NCI-H1417 (cell line): ENCODE data around the gene BBS1.
"Not testable (repeated sequence)": the region's sequence is repeated elsewhere in the genome, so short reads cannot be mapped to it uniquely, and the experiment has no call there.

ENCODE experiments used
- DNase-seq, 3 experiments: peaks; one replicate each; lab custom pipeline; 2025; lab: John Stamatoyannopoulos, UW

The BBS1 gene

GRCh38 chr11:66510271-66510989 lies at the start of gene BBS1:
TSS of gene BBS1 (plus strand) at chr11:66510635. CDS start at chr11:66510660, 25 bp downstream.
- peak; percentile 78 to 90 (median 83) for DNase-seq

GRCh38 chr11:66462010-66462409 lies 48.4 kb upstream of the BBS1 start:
- no peak for DNase-seq

GRCh38 chr11:66462911-66463310 lies 47.5 kb upstream of the BBS1 start:
- no peak for DNase-seq

- DNase-seq = not testable (repeated sequence)
These were observed 46.3 kb upstream of the BBS1 start for GRCh38 chr11:66464116-66464515.

GRCh38 chr11:66464916-66465315 lies 45.5 kb upstream of the BBS1 start:
- DNase-seq = no peak

- DNase-seq = no peak
These were observed 44.8 kb upstream of the BBS1 start for GRCh38 chr11:66465373-66466224.

- DNase-seq = peak; percentile 89 to 94 (median 89)
These were observed 44.0 kb upstream of the BBS1 start, which contains the start of gene PELI3 for GRCh38 chr11:66466225-66467033. TSS of gene PELI3 (plus strand) at chr11:66466905. CDS start at chr11:66468129, 1,224 bp downstream.

- DNase-seq = peak in 2 of 3 experiments; percentile 73 to 76
These were observed 43.3 kb upstream of the BBS1 start for GRCh38 chr11:66467034-66467659.

GRCh38 chr11:66467756-66468155 lies 42.7 kb upstream of the BBS1 start:
- DNase-seq = peak; percentile 11 to 74 (median 60)

- no peak for DNase-seq
These were observed 41.7 kb upstream of the BBS1 start for GRCh38 chr11:66468691-66469090.

GRCh38 chr11:66469441-66469840 lies 41.0 kb upstream of the BBS1 start:
- no peak for DNase-seq

- DNase-seq = no peak
These were observed 40.4 kb upstream of the BBS1 start for GRCh38 chr11:66470015-66470414.

GRCh38 chr11:66471142-66471541 lies 39.3 kb upstream of the BBS1 start:
- DNase-seq = no peak

- DNase-seq = no peak
These were observed 38.4 kb upstream of the BBS1 start for GRCh38 chr11:66472054-66472453.

- no peak for DNase-seq
These were observed 37.3 kb upstream of the BBS1 start for GRCh38 chr11:66473167-66473566.

- no peak for DNase-seq
These were observed 36.6 kb upstream of the BBS1 start for GRCh38 chr11:66473608-66474515.

GRCh38 chr11:66475349-66476172 lies 34.9 kb upstream of the BBS1 start:
- peak in 1 of 3 experiments; percentile 18 for DNase-seq

- no peak for DNase-seq
These were observed 34.1 kb upstream of the BBS1 start for GRCh38 chr11:66476173-66476840.

- peak in 1 of 3 experiments; percentile 24 for DNase-seq
These were observed 33.6 kb upstream of the BBS1 start for GRCh38 chr11:66476841-66477251.
